Loucy (cell line): ENCODE data around the gene AHNAK2.

Experiments
- EZH2phosphoT487 ChIP-seq: fragments of 200-600 bp; IDR thresholded peaks from 2 replicates; pipeline ENCODE4 v1.6.1; 2018; ENCODE audit warnings: antibody characterized with exemption, mild to moderate bottlenecking, moderate library complexity, borderline replicate concordance
- TF ChIP-seq, protein P1 (sequence below): fragments of 200-600 bp; sonication (generic); conservative IDR thresholded peaks from 2 replicates; pipeline ENCODE4 v1.5.1; 2014; ENCODE audit warnings: mild to moderate bottlenecking, antibody characterized with exemption, low read length

DNA sequence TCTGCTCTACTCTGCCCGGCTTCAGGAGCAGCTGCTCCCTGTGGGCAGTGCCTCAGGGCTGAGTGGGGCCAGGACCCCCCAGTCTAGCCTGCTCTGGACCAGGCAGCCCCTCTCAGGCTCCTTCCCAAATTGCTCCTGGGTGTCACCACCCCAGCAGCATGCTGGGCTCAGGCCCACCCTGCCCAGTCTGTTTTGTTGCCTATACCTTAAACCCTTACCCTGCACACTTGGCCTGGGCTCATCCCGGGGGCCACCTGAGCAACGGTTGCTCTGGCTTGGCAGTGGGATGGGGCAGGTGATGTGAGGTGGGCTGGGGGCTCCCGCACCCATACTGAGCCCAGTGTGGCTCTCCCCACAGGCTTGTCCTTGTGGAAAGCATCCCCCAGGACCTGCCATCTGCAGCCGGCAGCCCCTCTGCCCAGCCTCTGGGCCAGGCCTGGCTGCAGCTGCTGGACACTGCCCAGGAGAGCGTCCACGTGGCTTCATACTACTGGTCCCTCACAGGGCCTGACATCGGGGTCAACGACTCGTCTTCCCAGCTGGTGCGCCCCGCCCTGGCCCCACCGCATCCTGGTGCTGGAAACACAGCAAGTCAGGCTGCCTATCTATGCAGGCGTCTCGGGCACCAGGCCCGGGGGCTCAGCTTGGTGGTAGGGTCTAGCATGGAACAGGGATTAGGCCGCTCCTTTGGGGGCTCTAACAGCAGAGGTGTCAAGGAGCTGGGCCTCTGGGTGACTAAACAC, 49.6 kb downstream of the AHNAK2 start:
- TF ChIP-seq, protein P1, sequence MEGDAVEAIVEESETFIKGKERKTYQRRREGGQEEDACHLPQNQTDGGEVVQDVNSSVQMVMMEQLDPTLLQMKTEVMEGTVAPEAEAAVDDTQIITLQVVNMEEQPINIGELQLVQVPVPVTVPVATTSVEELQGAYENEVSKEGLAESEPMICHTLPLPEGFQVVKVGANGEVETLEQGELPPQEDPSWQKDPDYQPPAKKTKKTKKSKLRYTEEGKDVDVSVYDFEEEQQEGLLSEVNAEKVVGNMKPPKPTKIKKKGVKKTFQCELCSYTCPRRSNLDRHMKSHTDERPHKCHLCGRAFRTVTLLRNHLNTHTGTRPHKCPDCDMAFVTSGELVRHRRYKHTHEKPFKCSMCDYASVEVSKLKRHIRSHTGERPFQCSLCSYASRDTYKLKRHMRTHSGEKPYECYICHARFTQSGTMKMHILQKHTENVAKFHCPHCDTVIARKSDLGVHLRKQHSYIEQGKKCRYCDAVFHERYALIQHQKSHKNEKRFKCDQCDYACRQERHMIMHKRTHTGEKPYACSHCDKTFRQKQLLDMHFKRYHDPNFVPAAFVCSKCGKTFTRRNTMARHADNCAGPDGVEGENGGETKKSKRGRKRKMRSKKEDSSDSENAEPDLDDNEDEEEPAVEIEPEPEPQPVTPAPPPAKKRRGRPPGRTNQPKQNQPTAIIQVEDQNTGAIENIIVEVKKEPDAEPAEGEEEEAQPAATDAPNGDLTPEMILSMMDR = no peak
- TF ChIP-seq EZH2phosphoT487 = no peak
